Pancreas (tissue), 10 donors: ENCODE results near the gene ARSA. TPM values are rescaled to one million over a fixed set of nuclear protein-coding genes. Genes with fewer than 3 reads are reported as not detected.
A peak's percentile ranks its signal among the peaks of the same experiment; 100 is the strongest.

Experiments
- ATAC-seq, 4 donors: fragments of 200-7000 bp; cut with Tn5 transposase; one replicate each; pipeline versions ENCODE4 v1.8.0 to v1.9.1; 2020; ENCODE audit warnings: mild to moderate bottlenecking in 4 of 4, moderate library complexity in 4 of 4
- DNase-seq, 6 donors: peaks; one replicate each; pipeline ENCODE4 v3.0.0-alpha.2; 2020
- FAIRE-seq: peaks from 2 replicates; lab custom pipeline; 2012; peaks lifted over from hg19 to GRCh38; lab: Jason Lieb, UNC
- H3K27ac ChIP-seq, 4 donors: fragments of 200-600 bp; sonication (generic); 1 replicate in 3 of 4; 2 replicates in 1 of 4; pipeline versions ENCODE4 v1.5.0 to v1.8.0; 2020
- H3K27me3 ChIP-seq, 4 donors: fragments of 200-600 bp; one replicate each; pipeline ENCODE4 v1.8.0; 2021
- H3K36me3 ChIP-seq, 3 donors: fragments of 200-600 bp; sonication (generic) in 1 of 3; one replicate each; pipeline versions ENCODE4 v1.5.0 to v1.8.0; 2020 to 2021
- H3K4me1 ChIP-seq, 3 donors: fragments of 200-600 bp; one replicate each; pipeline ENCODE4 v1.8.0; 2021
- H3K4me3 ChIP-seq, 4 donors: fragments of 200-600 bp; sonication (generic) in 2 of 4; one replicate each; pipeline versions ENCODE4 v1.5.0 to v1.8.0; 2020 to 2021
- H3K9me3 ChIP-seq, 4 donors: fragments of 200-600 bp; one replicate each; pipeline ENCODE4 v1.8.0; 2021
- WGBS, 2 donors: extraction: QIAGEN DNeasy Blood & Tissue Kit; methylation state at CpG; one replicate each; pipeline ENCODE4 v1.1.7; 2013; 5-methylcytosine and 5-hydroxymethylcytosine counted together
- intact Hi-C, 3 donors: fragments of 100-400 bp; cut with DNase I; formaldehyde crosslinking; loops; one replicate each; pipeline versions ENCODE4 v1.11.1 to v1.14.2; 2022
- polyA plus RNA-seq, 2 donors: library from polyadenylated mRNA; stranded (reverse); fragments of 200-250 nt; gene quantifications; one replicate each; pipeline ENCODE4 v1.2.3, GENCODE V29; 2013
- total RNA-seq, 6 donors: library from RNA; stranded (reverse); fragmentation: NEBNext Ultra II Directional in 4 of 6; extraction: Animal tissue kit (Norgen Biotek cat#: 25700) in 4 of 6; gene quantifications; one replicate each; pipeline versions ENCODE4 v1.2.1 to v1.2.4, GENCODE V29; 2021 to 2023
- TF ChIP-seq, protein P1 (sequence below), 4 donors: fragments of 200-600 bp; sonication (generic) in 3 of 4; IDR thresholded peaks; one replicate each; pipeline versions ENCODE4 v1.5.0 to v1.8.0; 2021; ENCODE audit warnings: antibody characterized with exemption in 4 of 4
- donor health status: healthy with polysubstance abuse.
- donor health status: DM: no; HTN: no; CAD: no; lungs with moderate emphysema.
- donor health status: DM: no; HTN: no; CAD: no.
- donor health status: control.
- donor health status: control.
- donor health status: Bipolar disorder and iron deficiency.
- donor health status: DM: yes; HTN: yes; CAD: no.
- donor health status: DM: no; HTN: no; CAD: no.
- donor health status: DM: no; HTN: no; CAD: no.
- donor health status: DM: yes; HTN: yes; CAD: no.

ARSA gene
- total and polyA plus RNA-seq, 8 donors = 21.9 to 119 (median 29.9) TPM

DNA sequence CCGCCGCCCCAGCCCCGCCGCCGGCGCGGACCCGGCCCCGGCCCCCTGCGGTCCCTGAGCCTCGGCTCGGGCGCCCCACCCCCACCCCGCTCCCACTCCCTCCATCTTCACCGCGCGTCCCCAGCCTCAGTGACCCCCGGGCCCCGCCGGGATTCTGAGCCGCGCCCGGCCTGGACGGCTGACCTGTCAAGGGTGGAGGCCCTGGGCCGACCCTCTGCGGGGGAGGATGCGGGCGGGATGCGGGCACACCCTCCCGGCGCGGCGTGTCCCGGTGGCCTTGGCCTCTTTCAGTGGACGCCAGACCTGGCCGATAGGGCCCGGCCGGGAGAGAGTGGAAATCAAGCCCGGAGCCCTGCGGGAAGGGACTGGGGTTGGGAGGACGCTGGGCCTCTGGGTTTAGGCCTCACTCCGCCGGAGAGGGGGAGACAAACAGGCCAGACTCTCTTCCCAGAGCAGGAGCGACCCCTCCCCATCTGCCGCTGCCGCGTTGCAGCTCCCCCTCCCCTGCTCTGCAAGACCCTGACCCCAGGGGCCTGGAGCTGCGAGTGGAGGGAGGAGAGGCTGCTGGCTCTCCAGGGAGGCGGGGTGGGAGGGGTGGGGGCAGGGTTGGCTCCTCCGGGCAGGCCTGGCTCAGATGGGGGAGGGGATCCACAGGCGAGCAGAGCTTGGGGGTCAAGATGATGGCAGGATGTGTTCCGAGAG, 26.8 kb downstream of the ARSA start:
- TF ChIP-seq, protein P1, sequence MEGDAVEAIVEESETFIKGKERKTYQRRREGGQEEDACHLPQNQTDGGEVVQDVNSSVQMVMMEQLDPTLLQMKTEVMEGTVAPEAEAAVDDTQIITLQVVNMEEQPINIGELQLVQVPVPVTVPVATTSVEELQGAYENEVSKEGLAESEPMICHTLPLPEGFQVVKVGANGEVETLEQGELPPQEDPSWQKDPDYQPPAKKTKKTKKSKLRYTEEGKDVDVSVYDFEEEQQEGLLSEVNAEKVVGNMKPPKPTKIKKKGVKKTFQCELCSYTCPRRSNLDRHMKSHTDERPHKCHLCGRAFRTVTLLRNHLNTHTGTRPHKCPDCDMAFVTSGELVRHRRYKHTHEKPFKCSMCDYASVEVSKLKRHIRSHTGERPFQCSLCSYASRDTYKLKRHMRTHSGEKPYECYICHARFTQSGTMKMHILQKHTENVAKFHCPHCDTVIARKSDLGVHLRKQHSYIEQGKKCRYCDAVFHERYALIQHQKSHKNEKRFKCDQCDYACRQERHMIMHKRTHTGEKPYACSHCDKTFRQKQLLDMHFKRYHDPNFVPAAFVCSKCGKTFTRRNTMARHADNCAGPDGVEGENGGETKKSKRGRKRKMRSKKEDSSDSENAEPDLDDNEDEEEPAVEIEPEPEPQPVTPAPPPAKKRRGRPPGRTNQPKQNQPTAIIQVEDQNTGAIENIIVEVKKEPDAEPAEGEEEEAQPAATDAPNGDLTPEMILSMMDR (IDR thresholded peaks at IDR 0.05) = no peak
- Histone ChIP-seq H3K27me3 (no peaks in the 10 kb centered on the region), H3K36me3 (no peaks in the 10 kb centered on the region), H3K9me3 (no peaks in the 10 kb centered on the region), H3K27ac (no peak overlapping the region), H3K4me1 (peaks cover 0 to 3% (median 0%) of the 10 kb centered on the region in 3 donors), H3K4me3 (peak overlapping the region in 3 of 4 donors; percentile 18 to 52 (median 39))
- no peak for FAIRE-seq
- ATAC-seq = peak in 1 of 4 donors; percentile 19
- DNase-seq = peak in 3 of 6 donors; percentile 4 to 82 (median 66)
- intact Hi-C loops = no loop called here
- 14 to 23% methylated on average over 29 to 52 of the region's 52 CpGs for WGBS, 2 donors

DNA sequence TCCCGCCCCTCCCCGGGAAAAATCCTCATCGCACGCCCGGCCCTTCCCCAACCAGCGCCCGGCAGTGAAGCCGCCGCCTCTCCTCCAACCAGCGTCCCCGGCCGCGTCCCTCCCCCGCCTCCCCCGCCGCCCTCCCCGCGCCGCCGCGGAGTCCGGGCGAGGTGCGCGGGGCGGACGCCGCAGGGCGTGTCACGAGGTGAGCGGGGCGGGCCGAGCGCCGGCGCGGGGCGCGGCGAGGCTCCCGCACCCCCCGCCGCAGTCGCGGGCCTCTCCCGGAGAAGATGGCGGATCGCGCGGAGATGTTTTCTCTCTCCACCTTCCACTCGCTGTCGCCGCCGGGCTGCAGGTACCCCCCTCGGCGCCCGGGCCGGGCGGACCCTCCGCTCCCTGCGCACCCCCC, 27.4 kb downstream of the ARSA start, which contains the start of gene MAPK8IP2:
Gene MAPK8IP2 (plus strand): TSS at position 256 of the 400 bp plus-strand sequence. CDS start 26 bp downstream, at position 282.
- peak in 3 of 6 donors; percentile 17 to 71 (median 64) for DNase-seq
- peak within 1 kb of the TSS; percentile 5 to 52 (median 28) for H3K4me3 ChIP-seq
- TF ChIP-seq, protein P1 (IDR thresholded peaks at IDR 0.05) = no peak

DNA sequence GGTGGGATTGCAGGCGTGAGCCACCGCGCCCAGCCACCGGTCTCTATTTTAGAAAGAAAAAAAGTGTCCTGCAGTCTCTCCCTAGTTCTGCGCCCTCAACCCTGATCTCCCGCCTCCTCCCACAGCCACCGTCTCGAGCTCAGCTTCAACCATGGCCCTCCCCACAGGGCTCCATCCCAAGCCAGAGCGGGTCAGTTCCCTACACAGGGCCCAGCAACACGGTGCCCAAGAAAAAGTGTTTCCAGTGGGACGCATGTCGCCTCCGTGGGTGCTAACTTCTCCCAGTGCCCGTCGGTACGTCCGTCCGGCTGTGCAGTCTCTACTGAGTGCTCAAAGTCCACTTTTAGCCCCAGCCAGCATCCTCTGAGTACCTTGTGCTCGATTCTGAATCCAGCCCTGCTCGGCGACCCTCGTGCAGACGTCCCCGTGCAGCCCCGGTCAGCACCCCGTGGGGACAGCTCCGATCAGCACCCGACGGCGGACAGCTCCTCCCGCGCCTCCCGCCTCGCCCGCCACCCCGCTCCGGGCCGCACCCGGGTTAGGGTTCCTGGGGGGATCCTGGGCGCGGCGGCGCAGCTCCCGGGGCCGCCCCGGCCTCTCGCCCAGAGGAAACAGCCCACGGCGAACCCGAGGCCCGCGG, 28.0 kb downstream of the ARSA start:
- intact Hi-C loops = no loop called here
- H3K4me1 ChIP-seq = peaks cover 0 to 3% (median 0%) of the 10 kb centered on the region in 3 donors
- no peaks in the 10 kb centered on the region for H3K27me3 ChIP-seq
- no peaks in the 10 kb centered on the region for H3K9me3 ChIP-seq
- WGBS, 2 donors = 14 to 15% methylated on average over 52 of the region's 52 CpGs
- H3K27ac ChIP-seq = no peak overlapping the region
- no peak for FAIRE-seq
- H3K4me3 ChIP-seq = peak overlapping the region; percentile 5 to 52 (median 28)
- TF ChIP-seq, protein P1 (IDR thresholded peaks at IDR 0.05) = no peak
- H3K36me3 ChIP-seq = no peaks in the 10 kb centered on the region
- peak; percentile 77 to 96 (median 88) for ATAC-seq
- peak in 5 of 6 donors; percentile 52 to 89 (median 70) for DNase-seq

More for the DNA sequence above, 27.4 kb downstream of the ARSA start, which contains the start of gene MAPK8IP2:
- H3K9me3 ChIP-seq = no peaks in the 10 kb centered on the region
- H3K27ac ChIP-seq = no peak within 1 kb of the TSS
- peak; percentile 49 to 79 (median 62) for ATAC-seq
- H3K4me1 ChIP-seq = peaks cover 0 to 3% (median 0%) of the 10 kb centered on the region in 3 donors
- H3K36me3 ChIP-seq = no peaks in the 10 kb centered on the region
- no peaks in the 10 kb centered on the region for H3K27me3 ChIP-seq
- FAIRE-seq = no peak
- 0 to 1% methylated on average over 30 to 57 of the region's 61 CpGs for WGBS, 2 donors
- intact Hi-C loops = no loop called here

DNA sequence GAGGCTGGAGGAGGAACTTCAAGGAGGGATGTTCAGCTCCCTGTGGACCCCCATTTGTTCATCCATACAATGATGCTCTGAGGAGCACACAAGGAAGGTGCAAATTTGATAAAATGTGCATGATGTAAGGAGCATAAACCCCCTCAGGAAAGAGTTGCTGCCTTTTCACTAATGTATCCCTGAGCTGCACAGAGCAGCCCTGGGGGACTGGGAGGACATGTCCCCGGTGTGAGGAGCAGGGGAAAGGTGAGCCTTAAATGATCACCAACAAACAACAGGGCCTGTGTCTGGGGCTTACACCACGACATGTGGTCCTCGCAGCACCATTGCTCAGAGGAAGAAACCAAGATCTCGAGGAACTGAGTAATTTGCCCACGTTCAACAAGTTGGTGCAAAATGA, 30.9 kb downstream of the ARSA start:
- Histone ChIP-seq H3K4me3 (no peak overlapping the region), H3K27me3 (no peaks in the 10 kb centered on the region), H3K27ac (no peak overlapping the region), H3K36me3 (no peaks in the 10 kb centered on the region), H3K9me3 (no peaks in the 10 kb centered on the region), H3K4me1 (peaks cover 0 to 3% (median 0%) of the 10 kb centered on the region in 3 donors)
- TF ChIP-seq, protein P1 (IDR thresholded peaks at IDR 0.05) = no peak
- no peak for ATAC-seq
- FAIRE-seq = no peak
- DNase-seq = no peak
- intact Hi-C loops = no loop called here
- WGBS, 2 donors = 92% methylated on average over 5 of the region's 5 CpGs
